HUDEP-2 (cell line): Measurements from ENCODE around the gene C11orf65.
A peak's percentile ranks its signal among the peaks of the same experiment; 100 is the strongest.
"Not testable (repeated sequence)": the region's sequence is repeated elsewhere in the genome, so short reads cannot be mapped to it uniquely, and the experiment has no call there.

Experiments
- DNase-seq, 76 experiments: peaks; one replicate each; lab custom pipeline; 2025; ENCODE audit not compliant: unreplicated experiment in 76 of 76; lab: John Stamatoyannopoulos, UW

C11orf65 gene

GRCh38 chr11:108373505-108373904, 93.8 kb downstream of the C11orf65 start:
- not testable (repeated sequence) for DNase-seq

- no peak for DNase-seq
Observed at GRCh38 chr11:108370990-108371389, 96.3 kb downstream of the C11orf65 start.

GRCh38 chr11:108370315-108370714, 97.0 kb downstream of the C11orf65 start:
- no peak for DNase-seq

GRCh38 chr11:108369064-108369463, 98.3 kb downstream of the C11orf65 start:
- peak in 1 of 76 experiments; percentile 1 for DNase-seq

- DNase-seq = no peak
Observed at GRCh38 chr11:108368134-108368533, 99.2 kb downstream of the C11orf65 start.

- no peak for DNase-seq
Observed at GRCh38 chr11:108364159-108364558, 103.2 kb downstream of the C11orf65 start.

- no peak for DNase-seq
Observed at GRCh38 chr11:108351468-108351867, 115.9 kb downstream of the C11orf65 start.

GRCh38 chr11:108346451-108346850, 120.9 kb downstream of the C11orf65 start:
- no peak for DNase-seq

- no peak for DNase-seq
Observed at GRCh38 chr11:108345767-108346166, 121.6 kb downstream of the C11orf65 start.

- no peak for DNase-seq
Observed at GRCh38 chr11:108343714-108344113, 123.6 kb downstream of the C11orf65 start.

GRCh38 chr11:108341654-108342053, 125.7 kb downstream of the C11orf65 start:
- DNase-seq = no peak

- DNase-seq = peak in 1 of 76 experiments; percentile 7
Observed at GRCh38 chr11:108340973-108341372, 126.4 kb downstream of the C11orf65 start.

- DNase-seq = no peak
Observed at GRCh38 chr11:108338750-108339149, 128.6 kb downstream of the C11orf65 start.

- no peak for DNase-seq
Observed at GRCh38 chr11:108333403-108333899, 133.9 kb downstream of the C11orf65 start.
